CD4-positive, alpha-beta memory T cell (primary cell): Measurements from ENCODE around the gene GRID1. TPM values are rescaled to one million over a fixed set of nuclear protein-coding genes. Genes with fewer than 3 reads are reported as not detected.

Experiments
- CTCF ChIA-PET: fragments of 350-600 bp; sonication (Branson Sonifier 250); formaldehyde crosslinking; loops from one replicate; lab custom pipeline; 2021; ENCODE audit warnings: inconsistent platforms; ENCODE audit not compliant: partially characterized antibody; lab: Charles Lee
- POLR2A ChIA-PET: fragments of 350-600 bp; sonication (Branson Sonifier 250); formaldehyde crosslinking; loops from one replicate; lab custom pipeline; 2021; ENCODE audit not compliant: partially characterized antibody; lab: Charles Lee
- DNase-seq, 5 donors: peaks; one replicate each; pipeline versions ENCODE4 v3.0.0 to v3.0.0-alpha.2; 2020 to 2022; ENCODE audit warnings: mixed read lengths in 1 of 5
- H3K27ac ChIP-seq: one replicate; pipeline ENCODE4 v1.7.0; 2013; ENCODE audit warnings: low read depth, low read length
- H3K27me3 ChIP-seq: 2 replicates; pipeline ENCODE4 v1.7.0; 2013; ENCODE audit warnings: mild to moderate bottlenecking, low read length, moderate library complexity; ENCODE audit not compliant: insufficient read depth
- H3K36me3 ChIP-seq: 2 replicates; pipeline ENCODE4 v1.7.0; 2013; ENCODE audit warnings: mild to moderate bottlenecking, low read length, moderate library complexity; ENCODE audit not compliant: insufficient read depth
- H3K4me1 ChIP-seq: 2 replicates; pipeline ENCODE4 v1.7.0; 2013; ENCODE audit warnings: mild to moderate bottlenecking, low read length, moderate library complexity; ENCODE audit not compliant: insufficient read depth
- H3K4me3 ChIP-seq, 2 donors: one replicate each; pipeline ENCODE4 v1.7.0; 2013; ENCODE audit warnings: low read length in 2 of 2, mild to moderate bottlenecking in 1 of 2
- H3K9me3 ChIP-seq, 2 donors: one replicate each; pipeline ENCODE4 v1.7.0; 2013; ENCODE audit warnings: low read length in 2 of 2, control low read depth in 1 of 2; ENCODE audit not compliant: control insufficient read depth in 1 of 2
- H3K27ac Mint-ChIP-seq, 7 donors: one replicate each; pipeline ENCODE4 v1.8.0; 2020 to 2021; ENCODE audit warnings: mixed read lengths in 7 of 7, mild to moderate bottlenecking in 6 of 7, inconsistent platforms in 3 of 7, moderate library complexity in 3 of 7
- H3K27me3 Mint-ChIP-seq, 2 donors: one replicate each; pipeline ENCODE4 v1.8.0; 2020 to 2021; ENCODE audit warnings: mixed read lengths in 2 of 2
- H3K36me3 Mint-ChIP-seq, 2 donors: one replicate each; pipeline ENCODE4 v1.8.0; 2020 to 2021; ENCODE audit warnings: mixed read lengths in 2 of 2, inconsistent platforms in 1 of 2, mild to moderate bottlenecking in 1 of 2
- H3K4me1 Mint-ChIP-seq, 4 donors: one replicate each; pipeline ENCODE4 v1.8.0; 2020 to 2021; ENCODE audit warnings: mixed read lengths in 4 of 4, mild to moderate bottlenecking in 1 of 4
- H3K4me3 Mint-ChIP-seq, 8 donors: one replicate each; pipeline ENCODE4 v1.8.0; 2020 to 2021; ENCODE audit warnings: mixed read lengths in 8 of 8, mild to moderate bottlenecking in 7 of 8, moderate library complexity in 6 of 8, inconsistent platforms in 3 of 8
- H3K9me3 Mint-ChIP-seq, 8 donors: one replicate each; pipeline ENCODE4 v1.8.0; 2020 to 2021; ENCODE audit warnings: mixed read lengths in 8 of 8, mild to moderate bottlenecking in 5 of 8, inconsistent platforms in 3 of 8, moderate library complexity in 1 of 8
- intact Hi-C: fragments of 100-400 bp; cut with micrococcal nuclease; formaldehyde crosslinking; loops from one replicate; pipeline ENCODE4 v1.15.1; 2023
- polyA plus RNA-seq, 2 donors: library from polyadenylated mRNA; unstranded; fragments of 300-500 nt; fragmentation: Illumina TruSeq; gene quantifications; one replicate each; pipeline ENCODE4 v1.2.3, GENCODE V29; 2021
- total RNA-seq, 2 experiments: library from RNA; stranded (reverse); gene quantifications; one replicate each; pipeline ENCODE4 v1.2.3, GENCODE V29; 2021

Gene GRID1
- total and polyA plus RNA-seq, 4 experiments from 2014 or later: not detected

GRCh38 chr10:85668522-85668921, 698.1 kb downstream of the GRID1 start:
- no peaks in the 10 kb centered on the region for H3K36me3 Mint-ChIP-seq

GRCh38 chr10:85667638-85668233, 698.9 kb downstream of the GRID1 start:
- ChIA-PET POLR2A (no interaction called here), CTCF (no interaction called here)
- Histone ChIP-seq H3K27me3 (no peaks in the 10 kb centered on the region), H3K27ac (no peak overlapping the region), H3K4me1 (no peaks in the 10 kb centered on the region), H3K9me3 (no peaks in the 10 kb centered on the region), H3K4me3 (no peak overlapping the region), H3K36me3 (no peaks in the 10 kb centered on the region)
- Mint-ChIP-seq H3K27me3 (peaks cover 1% of the 10 kb centered on the region in 2 donors), H3K36me3 (no peaks in the 10 kb centered on the region), H3K4me3 (no peak overlapping the region), H3K9me3 (peaks cover 0 to 9% (median 2%) of the 10 kb centered on the region in 8 donors), H3K4me1 (peaks cover 0 to 2% (median 0%) of the 10 kb centered on the region in 4 donors), H3K27ac (no peak overlapping the region)
- DNase-seq: no peak
- intact Hi-C loops: no loop called here

More at GRCh38 chr10:85668522-85668921, 698.1 kb downstream of the GRID1 start:
- Histone ChIP-seq H3K4me3 (no peak overlapping the region), H3K36me3 (no peaks in the 10 kb centered on the region), H3K4me1 (no peaks in the 10 kb centered on the region), H3K27me3 (no peaks in the 10 kb centered on the region), H3K9me3 (no peaks in the 10 kb centered on the region), H3K27ac (no peak overlapping the region)
- Mint-ChIP-seq H3K27ac (no peak overlapping the region), H3K4me3 (no peak overlapping the region), H3K27me3 (peaks cover 0 to 1% of the 10 kb centered on the region in 2 donors), H3K4me1 (peaks cover 0 to 2% (median 0%) of the 10 kb centered on the region in 4 donors), H3K9me3 (peaks cover 0 to 13% (median 8%) of the 10 kb centered on the region in 8 donors)
- POLR2A ChIA-PET: interaction anchor here (0.6 kb wide), 1 partner anchor 17 kb away, joined by 4 read pairs; no protein-coding TSS in a partner anchor
- CTCF ChIA-PET: no interaction called here
- DNase-seq: no peak
- intact Hi-C loops: no loop called here

- ChIA-PET CTCF (no interaction called here), POLR2A (no interaction called here)
- DNase-seq: no peak
- H3K36me3 Mint-ChIP-seq: no peaks in the 10 kb centered on the region
- intact Hi-C loops: no loop called here
- Histone ChIP-seq H3K4me3 (no peak overlapping the region), H3K4me1 (no peaks in the 10 kb centered on the region), H3K27ac (no peak overlapping the region), H3K27me3 (no peaks in the 10 kb centered on the region), H3K36me3 (no peaks in the 10 kb centered on the region), H3K9me3 (no peaks in the 10 kb centered on the region)
- no peak overlapping the region for H3K27ac Mint-ChIP-seq
- no peak overlapping the region for H3K4me3 Mint-ChIP-seq
- peaks cover 0 to 5% (median 0%) of the 10 kb centered on the region in 8 donors for H3K9me3 Mint-ChIP-seq
- peaks cover 1 to 2% of the 10 kb centered on the region in 2 donors for H3K27me3 Mint-ChIP-seq
- H3K4me1 Mint-ChIP-seq: peaks cover 0 to 2% (median 0%) of the 10 kb centered on the region in 4 donors
Observed at GRCh38 chr10:85666987-85667386, 699.6 kb downstream of the GRID1 start.

GRCh38 chr10:85666102-85666501, 700.5 kb downstream of the GRID1 start:
- POLR2A ChIA-PET: no interaction called here
- intact Hi-C loops: no loop called here
- no peaks in the 10 kb centered on the region for H3K9me3 ChIP-seq
- H3K4me3 ChIP-seq: no peak overlapping the region
- Mint-ChIP-seq H3K4me1 (no peaks in the 10 kb centered on the region), H3K36me3 (no peaks in the 10 kb centered on the region), H3K4me3 (no peak overlapping the region), H3K9me3 (peaks cover 0 to 2% (median 0%) of the 10 kb centered on the region in 8 donors), H3K27ac (no peak overlapping the region), H3K27me3 (peaks cover 1 to 2% of the 10 kb centered on the region in 2 donors)
- H3K27ac ChIP-seq: no peak overlapping the region
- H3K36me3 ChIP-seq: no peaks in the 10 kb centered on the region
- DNase-seq: no peak
- H3K4me1 ChIP-seq: no peaks in the 10 kb centered on the region
- CTCF ChIA-PET: no interaction called here
- no peaks in the 10 kb centered on the region for H3K27me3 ChIP-seq

GRCh38 chr10:85665681-85666080, 700.9 kb downstream of the GRID1 start:
- no peak overlapping the region for H3K27ac ChIP-seq
- POLR2A ChIA-PET: no interaction called here
- H3K4me1 Mint-ChIP-seq: no peaks in the 10 kb centered on the region
- H3K9me3 ChIP-seq: no peaks in the 10 kb centered on the region
- no peak overlapping the region for H3K4me3 ChIP-seq
- H3K27me3 Mint-ChIP-seq: peaks cover 1 to 2% of the 10 kb centered on the region in 2 donors
- H3K27ac Mint-ChIP-seq: peak overlapping the region in 1 of 7 donors; percentile 54
- no peaks in the 10 kb centered on the region for H3K4me1 ChIP-seq
- no peaks in the 10 kb centered on the region for H3K36me3 ChIP-seq
- H3K9me3 Mint-ChIP-seq: peaks cover 0 to 2% (median 0%) of the 10 kb centered on the region in 8 donors
- H3K36me3 Mint-ChIP-seq: no peaks in the 10 kb centered on the region
- CTCF ChIA-PET: no interaction called here
- no peak overlapping the region for H3K4me3 Mint-ChIP-seq
- DNase-seq: no peak
- intact Hi-C loops: no loop called here
- no peaks in the 10 kb centered on the region for H3K27me3 ChIP-seq

GRCh38 chr10:85665078-85665477, 701.5 kb downstream of the GRID1 start:
- Mint-ChIP-seq H3K27me3 (peaks cover 1 to 2% of the 10 kb centered on the region in 2 donors), H3K9me3 (peaks cover 0 to 2% (median 0%) of the 10 kb centered on the region in 8 donors), H3K27ac (no peak overlapping the region), H3K4me3 (no peak overlapping the region), H3K4me1 (no peaks in the 10 kb centered on the region), H3K36me3 (no peaks in the 10 kb centered on the region)
- DNase-seq: no peak
- Histone ChIP-seq H3K4me1 (no peaks in the 10 kb centered on the region), H3K27ac (no peak overlapping the region), H3K27me3 (no peaks in the 10 kb centered on the region), H3K9me3 (no peaks in the 10 kb centered on the region), H3K36me3 (no peaks in the 10 kb centered on the region), H3K4me3 (no peak overlapping the region)
- ChIA-PET CTCF (no interaction called here), POLR2A (no interaction called here)
- intact Hi-C loops: no loop called here

GRCh38 chr10:85661123-85661522, 705.5 kb downstream of the GRID1 start:
- CTCF ChIA-PET: no interaction called here
- H3K27me3 Mint-ChIP-seq: peaks cover 2 to 3% of the 10 kb centered on the region in 2 donors
- H3K9me3 Mint-ChIP-seq: peaks cover 0 to 2% (median 0%) of the 10 kb centered on the region in 8 donors
- Histone ChIP-seq H3K27me3 (no peaks in the 10 kb centered on the region), H3K36me3 (no peaks in the 10 kb centered on the region), H3K9me3 (no peaks in the 10 kb centered on the region), H3K27ac (no peak overlapping the region), H3K4me1 (no peaks in the 10 kb centered on the region), H3K4me3 (no peak overlapping the region)
- no peaks in the 10 kb centered on the region for H3K36me3 Mint-ChIP-seq
- H3K27ac Mint-ChIP-seq: no peak overlapping the region
- H3K4me3 Mint-ChIP-seq: no peak overlapping the region
- POLR2A ChIA-PET: no interaction called here
- intact Hi-C loops: no loop called here
- no peak for DNase-seq
- peaks cover 0 to 8% (median 2%) of the 10 kb centered on the region in 4 donors for H3K4me1 Mint-ChIP-seq
